Breast epithelium (tissue), 4 donors: ENCODE measurements around the gene LRRC4C. TPM values are rescaled to one million over a fixed set of nuclear protein-coding genes. Genes with fewer than 3 reads are reported as not detected.

ENCODE experiments used
- DNase-seq, 2 donors: peaks; one replicate each; pipeline ENCODE4 v3.0.0-alpha.2; 2019; ENCODE audit warnings: low spot score in 2 of 2
- H3K27ac ChIP-seq, 2 donors: fragments of 200-600 bp; sonication (generic) in 1 of 2; one replicate each; pipeline ENCODE4 v1.5.1; 2016 to 2019; ENCODE audit warnings: mild to moderate bottlenecking in 1 of 2
- H3K27me3 ChIP-seq, 2 donors: fragments of 200-600 bp; sonication (generic) in 1 of 2; one replicate each; pipeline versions ENCODE4 v1.5.1 to v1.6.0; 2017 to 2019; ENCODE audit warnings: control low read depth in 1 of 2, mild to moderate bottlenecking in 1 of 2
- H3K36me3 ChIP-seq: fragments of 200-600 bp; one replicate; pipeline ENCODE4 v1.5.1; 2019
- H3K4me1 ChIP-seq, 2 donors: fragments of 200-600 bp; sonication (generic); one replicate each; pipeline ENCODE4 v1.5.1; 2016 to 2019; ENCODE audit warnings: control low read depth in 1 of 2
- H3K4me3 ChIP-seq, 3 donors: fragments of 200-600 bp; sonication (generic); 1 replicate in 2 of 3; 2 replicates in 1 of 3; pipeline ENCODE4 v1.5.1; 2016 to 2019; ENCODE audit warnings: mild to moderate bottlenecking in 3 of 3, moderate library complexity in 2 of 3
- H3K9me3 ChIP-seq, 2 donors: fragments of 200-600 bp; sonication (generic) in 1 of 2; one replicate each; pipeline ENCODE4 v1.5.1; 2016 to 2019; ENCODE audit warnings: control low read depth in 1 of 2
- CTCF ChIP-seq, 3 donors: fragments of 450-650 bp; IDR thresholded peaks; one replicate each; pipeline ENCODE4 v1.5.1; 2016 to 2017; ENCODE audit warnings: antibody characterized with exemption in 3 of 3, mild to moderate bottlenecking in 3 of 3, moderate library complexity in 3 of 3
- POLR2A ChIP-seq: fragments of 450-650 bp; IDR thresholded peaks from one replicate; pipeline ENCODE4 v1.6.1; 2016; ENCODE audit warnings: antibody characterized with exemption, mild to moderate bottlenecking, moderate library complexity
- POLR2AphosphoS5 ChIP-seq, 3 donors: sonication (generic); formaldehyde crosslinking; IDR thresholded peaks; one replicate each; pipeline ENCODE4 v1.6.1; 2017; ENCODE audit warnings: antibody characterized with exemption in 3 of 3
- intact Hi-C: fragments of 100-400 bp; cut with DNase I; formaldehyde crosslinking; loops from one replicate; pipeline ENCODE4 v1.15.1; 2023; ENCODE audit warnings: low total_unique reads
- total RNA-seq, 3 donors: library from RNA; depleted of rRNA; stranded (reverse); fragments of >200 nt; gene quantifications; one replicate each; pipeline ENCODE4 v1.1.0, GENCODE V29; 2016

LRRC4C gene
- total RNA-seq, 3 donors from 2014 or later, result 2.9 to 15.4 (median 6.6) TPM

DNA sequence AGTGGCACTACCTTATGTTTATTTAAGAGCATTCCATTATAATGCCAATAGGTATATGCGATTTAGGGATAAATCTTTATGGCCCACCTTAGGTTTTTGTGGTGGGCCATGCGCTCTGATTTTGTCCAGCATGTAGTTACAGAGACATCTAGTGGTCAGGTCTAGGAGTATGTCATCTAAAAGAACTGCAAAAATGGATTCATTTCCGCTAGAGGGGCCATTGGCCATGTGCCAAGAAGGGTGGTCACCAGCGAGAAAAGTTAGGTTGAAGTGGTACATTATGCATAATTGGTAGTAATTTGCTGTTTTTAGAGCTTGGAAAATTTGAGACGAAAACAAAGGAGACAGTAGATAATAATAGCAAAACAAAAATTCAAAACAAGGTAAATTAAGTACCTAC is 27.7 kb downstream of the LRRC4C start:
- intact Hi-C loops, result no loop called here
- TF ChIP-seq POLR2A (no peak), CTCF (IDR thresholded peaks at IDR 0.05) (no peak), POLR2AphosphoS5 (IDR thresholded peaks at IDR 0.05) (no peak)

GRCh38 chr11:41419901-41420300 is 39.6 kb downstream of the LRRC4C start:
- no peak overlapping the region for H3K27ac ChIP-seq
- no peak overlapping the region for H3K4me3 ChIP-seq
- H3K9me3 ChIP-seq, result no peaks in the 10 kb centered on the region
- no peaks in the 10 kb centered on the region for H3K27me3 ChIP-seq
- TF ChIP-seq POLR2A, result no peak
- no peak for TF ChIP-seq POLR2AphosphoS5 (IDR thresholded peaks at IDR 0.05)
- no peak for TF ChIP-seq CTCF (IDR thresholded peaks at IDR 0.05)
- intact Hi-C loops, result no loop called here
- H3K4me1 ChIP-seq, result no peaks in the 10 kb centered on the region
- no peak for DNase-seq
- H3K36me3 ChIP-seq, result no peaks in the 10 kb centered on the region

More for the DNA sequence above, 27.7 kb downstream of the LRRC4C start:
- Histone ChIP-seq H3K27ac (no peak overlapping the region), H3K27me3 (no peaks in the 10 kb centered on the region), H3K4me1 (no peaks in the 10 kb centered on the region), H3K36me3 (no peaks in the 10 kb centered on the region), H3K9me3 (no peaks in the 10 kb centered on the region), H3K4me3 (no peak overlapping the region)
- no peak for DNase-seq

- no peak for TF ChIP-seq POLR2A
- no peak for TF ChIP-seq CTCF (IDR thresholded peaks at IDR 0.05)
- TF ChIP-seq POLR2AphosphoS5 (IDR thresholded peaks at IDR 0.05), result no peak
- H3K9me3 ChIP-seq, result no peaks in the 10 kb centered on the region
- intact Hi-C loops, result loop anchor here (5.0 kb wide), 1 partner anchor 1072 kb away; no protein-coding TSS in a partner anchor
- H3K4me1 ChIP-seq, result no peaks in the 10 kb centered on the region
- no peak for DNase-seq
- H3K27ac ChIP-seq, result no peak overlapping the region
- H3K36me3 ChIP-seq, result no peaks in the 10 kb centered on the region
- H3K4me3 ChIP-seq, result no peak overlapping the region
- H3K27me3 ChIP-seq, result no peaks in the 10 kb centered on the region
These were observed 44.5 kb downstream of the LRRC4C start for GRCh38 chr11:41414771-41415440.

- no peaks in the 10 kb centered on the region for H3K27me3 ChIP-seq
- H3K27ac ChIP-seq, result no peak overlapping the region
- H3K4me1 ChIP-seq, result no peaks in the 10 kb centered on the region
- intact Hi-C loops, result loop anchor here (5.0 kb wide), 1 partner anchor 1073 kb away; no protein-coding TSS in a partner anchor
- TF ChIP-seq POLR2A (no peak), CTCF (IDR thresholded peaks at IDR 0.05) (no peak), POLR2AphosphoS5 (IDR thresholded peaks at IDR 0.05) (no peak)
- no peak for DNase-seq
- no peaks in the 10 kb centered on the region for H3K9me3 ChIP-seq
- no peaks in the 10 kb centered on the region for H3K36me3 ChIP-seq
- H3K4me3 ChIP-seq, result no peak overlapping the region
These were observed 45.6 kb downstream of the LRRC4C start for GRCh38 chr11:41413843-41414242.

GRCh38 chr11:41405812-41406211 is 53.6 kb downstream of the LRRC4C start:
- H3K4me1 ChIP-seq, result no peaks in the 10 kb centered on the region
- H3K27ac ChIP-seq, result no peak overlapping the region
- intact Hi-C loops, result no loop called here
- no peak for DNase-seq
- no peaks in the 10 kb centered on the region for H3K36me3 ChIP-seq
- H3K4me3 ChIP-seq, result no peak overlapping the region
- TF ChIP-seq CTCF (IDR thresholded peaks at IDR 0.05) (no peak), POLR2AphosphoS5 (IDR thresholded peaks at IDR 0.05) (no peak), POLR2A (no peak)
- H3K27me3 ChIP-seq, result no peaks in the 10 kb centered on the region
- no peaks in the 10 kb centered on the region for H3K9me3 ChIP-seq
